DMS53 treated with DMSO at 0.1 percent for 48 hours (cell line): ENCODE measurements around the gene MRGPRF.
"Not testable (repeated sequence)": the region's sequence is repeated elsewhere in the genome, so short reads cannot be mapped to it uniquely, and the experiment has no call there.

Source experiments
- DNase-seq: peaks from one replicate; lab custom pipeline; 2025; ENCODE audit not compliant: unreplicated experiment; lab: John Stamatoyannopoulos, UW

The MRGPRF gene

GRCh38 chr11:69003301-69003865, 9.7 kb downstream of the MRGPRF start:
- DNase-seq = no peak

GRCh38 chr11:69002570-69003231, 10.3 kb downstream of the MRGPRF start:
- DNase-seq = no peak

- no peak for DNase-seq
Observed at GRCh38 chr11:69002110-69002569, 10.9 kb downstream of the MRGPRF start.

GRCh38 chr11:69001243-69002081, 11.6 kb downstream of the MRGPRF start:
- DNase-seq = no peak

- no peak for DNase-seq
Observed at GRCh38 chr11:69000831-69001242, 12.2 kb downstream of the MRGPRF start.

- no peak for DNase-seq
Observed at GRCh38 chr11:69000391-69000790, 12.7 kb downstream of the MRGPRF start.

GRCh38 chr11:68999748-69000355, 13.2 kb downstream of the MRGPRF start:
- DNase-seq = not testable (repeated sequence)

GRCh38 chr11:68999093-68999747, 13.8 kb downstream of the MRGPRF start:
- DNase-seq = no peak

GRCh38 chr11:68998390-68998911, 14.6 kb downstream of the MRGPRF start:
- DNase-seq = peak; percentile 77

- DNase-seq = no peak
Observed at GRCh38 chr11:68997995-68998348, 15.1 kb downstream of the MRGPRF start.

- DNase-seq = no peak
Observed at GRCh38 chr11:68997124-68997994, 15.7 kb downstream of the MRGPRF start.

- no peak for DNase-seq
Observed at GRCh38 chr11:68996376-68997123, 16.5 kb downstream of the MRGPRF start.

GRCh38 chr11:68994894-68995285, 18.2 kb downstream of the MRGPRF start:
- no peak for DNase-seq

- no peak for DNase-seq
Observed at GRCh38 chr11:68994161-68994893, 18.7 kb downstream of the MRGPRF start.

- no peak for DNase-seq
Observed at GRCh38 chr11:68993546-68993945, 19.5 kb downstream of the MRGPRF start.

GRCh38 chr11:68992743-68993255, 20.2 kb downstream of the MRGPRF start:
- no peak for DNase-seq

- no peak for DNase-seq
Observed at GRCh38 chr11:68990995-68991780, 21.9 kb downstream of the MRGPRF start.
